GM23338 (cell line): ENCODE measurements around the gene ABCC1.

Experiments used
- EZH2phosphoT487 ChIP-seq: fragments of 200-600 bp; sonication (generic); IDR thresholded peaks from one replicate; pipeline ENCODE4 v1.8.1; 2018; ENCODE audit warnings: antibody characterized with exemption; ENCODE audit not compliant: unreplicated experiment
- POLR2AphosphoS5 ChIP-seq: IDR thresholded peaks from 2 replicates; pipeline ENCODE4 v1.6.1; 2016; ENCODE audit warnings: antibody characterized with exemption, low read depth
- REST ChIP-seq: IDR thresholded peaks from one replicate; pipeline ENCODE4 v1.6.1; 2018; ENCODE audit warnings: antibody characterized with exemption; ENCODE audit not compliant: unreplicated experiment
- TF ChIP-seq, protein P1 (sequence below), 2 experiments: fragments of 200-600 bp in 1 of 2; sonication (generic) in 1 of 2; conservative IDR thresholded peaks; 2 replicates each; pipeline versions ENCODE4 v1.5.1 to v1.6.1; 2016 to 2017; ENCODE audit warnings: antibody characterized with exemption in 2 of 2, low read depth in 2 of 2, mild to moderate bottlenecking in 2 of 2, moderate library complexity in 1 of 2

DNA sequence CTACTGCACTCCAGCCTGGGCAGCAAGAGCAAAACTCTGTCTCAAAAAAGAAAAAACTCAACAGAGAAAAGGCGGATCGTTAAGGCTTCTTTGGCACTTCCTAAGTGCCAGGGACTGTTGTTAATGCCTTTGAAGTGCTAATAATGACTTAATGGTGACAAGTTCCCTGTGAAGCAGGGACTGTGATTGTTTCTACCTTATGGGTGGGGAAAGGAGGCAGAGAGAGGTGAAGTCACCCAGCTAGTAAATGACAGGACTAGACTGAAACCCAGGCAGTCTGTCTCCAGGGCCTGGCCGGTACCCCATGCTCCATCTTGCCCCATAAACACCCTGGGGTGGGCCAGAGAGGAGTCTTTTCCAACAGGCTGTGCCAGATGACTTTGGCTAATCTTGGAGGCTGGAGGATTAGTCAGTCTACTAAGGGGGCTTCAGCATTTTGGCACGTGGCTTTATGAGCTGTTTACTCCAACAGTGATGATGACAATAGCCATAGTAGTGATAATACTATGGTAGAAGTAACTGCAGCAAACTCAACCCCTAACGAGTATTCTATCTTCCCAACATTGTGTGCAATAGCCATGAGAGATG, 26.9 kb downstream of the ABCC1 start:
- TF ChIP-seq, protein P1, sequence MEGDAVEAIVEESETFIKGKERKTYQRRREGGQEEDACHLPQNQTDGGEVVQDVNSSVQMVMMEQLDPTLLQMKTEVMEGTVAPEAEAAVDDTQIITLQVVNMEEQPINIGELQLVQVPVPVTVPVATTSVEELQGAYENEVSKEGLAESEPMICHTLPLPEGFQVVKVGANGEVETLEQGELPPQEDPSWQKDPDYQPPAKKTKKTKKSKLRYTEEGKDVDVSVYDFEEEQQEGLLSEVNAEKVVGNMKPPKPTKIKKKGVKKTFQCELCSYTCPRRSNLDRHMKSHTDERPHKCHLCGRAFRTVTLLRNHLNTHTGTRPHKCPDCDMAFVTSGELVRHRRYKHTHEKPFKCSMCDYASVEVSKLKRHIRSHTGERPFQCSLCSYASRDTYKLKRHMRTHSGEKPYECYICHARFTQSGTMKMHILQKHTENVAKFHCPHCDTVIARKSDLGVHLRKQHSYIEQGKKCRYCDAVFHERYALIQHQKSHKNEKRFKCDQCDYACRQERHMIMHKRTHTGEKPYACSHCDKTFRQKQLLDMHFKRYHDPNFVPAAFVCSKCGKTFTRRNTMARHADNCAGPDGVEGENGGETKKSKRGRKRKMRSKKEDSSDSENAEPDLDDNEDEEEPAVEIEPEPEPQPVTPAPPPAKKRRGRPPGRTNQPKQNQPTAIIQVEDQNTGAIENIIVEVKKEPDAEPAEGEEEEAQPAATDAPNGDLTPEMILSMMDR (conservative IDR thresholded peaks at IDR 0.05; ENCODE audit: low read depth in 2 of 2) = no peak
- no peak for TF ChIP-seq POLR2AphosphoS5
- no peak for TF ChIP-seq REST
- TF ChIP-seq EZH2phosphoT487 = no peak
